ENCODE data around the gene PPP2R1B. TPM values are rescaled to one million over a fixed set of nuclear protein-coding genes. Genes with fewer than 3 reads are reported as not detected.

PPP2R1B gene
- total and polyA plus RNA-seq, 4 donors, result 33.2 to 316 (median 52.5) TPM

DNA sequence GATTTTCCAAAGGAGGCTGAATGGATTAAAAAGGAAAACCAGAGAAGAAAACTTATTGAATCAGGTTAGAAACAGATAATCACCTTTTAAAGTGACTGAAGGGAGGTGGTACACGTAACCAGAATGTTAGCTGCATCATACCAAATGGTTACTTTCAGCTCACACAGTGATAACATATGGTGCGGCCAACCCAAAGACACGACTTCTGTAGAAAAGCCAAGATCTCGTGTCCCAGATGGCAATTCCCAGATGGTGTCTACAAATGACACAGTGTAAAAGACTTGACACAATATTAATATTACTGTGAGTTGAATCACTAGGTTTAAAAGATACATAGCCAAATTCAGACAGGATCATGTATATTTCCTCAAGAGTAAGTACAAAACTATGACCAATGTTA lies 5.2 kb downstream of the PPP2R1B start:
- DNase-seq (ENCODE audit: low spot score), result no peak
- peaks cover 5 to 50% (median 41%) of the 10 kb centered on the region in 4 donors for H3K36me3 ChIP-seq (ENCODE audit: control insufficient read depth in 4 of 4, insufficient read depth in 3 of 4, low read depth in 1 of 4, low read length in 3 of 4)
- TF ChIP-seq YY1 (IDR thresholded peaks at IDR 0.05) (no peak), RAD21 (IDR thresholded peaks at IDR 0.05) (no peak), GABPA (IDR thresholded peaks at IDR 0.05 in 1 of 2, conservative IDR thresholded peaks at IDR 0.05 in 1 of 2) (no peak), FOXA2 (IDR thresholded peaks at IDR 0.05) (no peak), TAF1 (conservative IDR thresholded peaks at IDR 0.05) (no peak), HNF4G (IDR thresholded peaks at IDR 0.05) (no peak), EGR1 (IDR thresholded peaks at IDR 0.05; ENCODE audit: low read depth in 2 of 2) (no peak), SP1 (IDR thresholded peaks at IDR 0.05) (no peak), NR2F2 (IDR thresholded peaks at IDR 0.05) (no peak), FOXA1 (IDR thresholded peaks at IDR 0.05) (no peak)
- TF ChIP-seq, protein P1, sequence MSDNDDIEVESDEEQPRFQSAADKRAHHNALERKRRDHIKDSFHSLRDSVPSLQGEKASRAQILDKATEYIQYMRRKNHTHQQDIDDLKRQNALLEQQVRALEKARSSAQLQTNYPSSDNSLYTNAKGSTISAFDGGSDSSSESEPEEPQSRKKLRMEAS (IDR thresholded peaks at IDR 0.05), result no peak
- TF ChIP-seq, protein P2, sequence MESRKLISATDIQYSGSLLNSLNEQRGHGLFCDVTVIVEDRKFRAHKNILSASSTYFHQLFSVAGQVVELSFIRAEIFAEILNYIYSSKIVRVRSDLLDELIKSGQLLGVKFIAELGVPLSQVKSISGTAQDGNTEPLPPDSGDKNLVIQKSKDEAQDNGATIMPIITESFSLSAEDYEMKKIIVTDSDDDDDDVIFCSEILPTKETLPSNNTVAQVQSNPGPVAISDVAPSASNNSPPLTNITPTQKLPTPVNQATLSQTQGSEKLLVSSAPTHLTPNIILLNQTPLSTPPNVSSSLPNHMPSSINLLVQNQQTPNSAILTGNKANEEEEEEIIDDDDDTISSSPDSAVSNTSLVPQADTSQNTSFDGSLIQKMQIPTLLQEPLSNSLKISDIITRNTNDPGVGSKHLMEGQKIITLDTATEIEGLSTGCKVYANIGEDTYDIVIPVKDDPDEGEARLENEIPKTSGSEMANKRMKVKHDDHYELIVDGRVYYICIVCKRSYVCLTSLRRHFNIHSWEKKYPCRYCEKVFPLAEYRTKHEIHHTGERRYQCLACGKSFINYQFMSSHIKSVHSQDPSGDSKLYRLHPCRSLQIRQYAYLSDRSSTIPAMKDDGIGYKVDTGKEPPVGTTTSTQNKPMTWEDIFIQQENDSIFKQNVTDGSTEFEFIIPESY (IDR thresholded peaks at IDR 0.05), result no peak
- no peaks in the 10 kb centered on the region for H3K27me3 ChIP-seq (ENCODE audit: control insufficient read depth in 4 of 4, insufficient read depth in 4 of 4, low read length in 3 of 4)
- H3K27ac ChIP-seq (ENCODE audit: low read depth in 1 of 2, low read length in 2 of 2), result no peak overlapping the region
- no peak overlapping the region for H3K4me3 ChIP-seq (ENCODE audit: low read depth in 1 of 3, low read length in 3 of 3)
- no peak overlapping the region for H3K9ac ChIP-seq (ENCODE audit: low read depth in 1 of 2, low read length in 2 of 2)
- H3K4me1 ChIP-seq (ENCODE audit: control insufficient read depth in 4 of 4, insufficient read depth in 4 of 4, low read length in 3 of 4), result peaks cover 0 to 42% (median 17%) of the 10 kb centered on the region in 4 donors
- no peaks in the 10 kb centered on the region for H3K9me3 ChIP-seq (ENCODE audit: control insufficient read depth in 4 of 4, low read length in 3 of 4)
- WGBS, result 93% methylated on average over 4 of the region's 4 CpGs

DNA sequence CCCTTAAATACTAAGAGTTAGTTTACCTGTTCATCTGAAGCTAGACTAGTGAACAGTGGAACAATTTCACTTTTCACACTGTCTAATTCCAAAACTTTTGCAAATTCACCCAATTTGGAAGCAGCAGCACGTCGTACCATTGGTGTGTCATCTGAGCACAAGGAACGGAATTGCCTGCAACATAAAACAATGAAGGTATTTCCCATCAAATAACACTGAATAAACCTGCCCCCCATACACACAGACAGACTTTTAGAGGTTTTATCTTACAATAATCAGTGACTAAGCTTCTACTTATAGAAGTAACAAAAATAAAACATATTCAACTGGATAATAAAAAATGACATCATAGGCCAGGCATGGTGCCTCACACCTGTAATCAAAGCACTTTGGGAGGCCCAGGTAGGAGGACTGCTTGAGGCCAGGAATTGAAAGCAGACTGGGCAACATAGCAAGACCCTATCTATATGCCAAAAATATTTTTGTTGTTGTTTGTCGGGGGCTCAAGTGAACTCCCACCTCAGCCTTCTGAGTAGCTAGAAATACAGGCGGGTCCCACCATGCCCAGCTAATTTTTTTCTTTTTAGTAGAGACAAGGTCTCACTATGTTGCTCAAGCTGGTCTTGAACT lies 6.3 kb downstream of the PPP2R1B start:
- peak overlapping the region in 1 of 2 donors; percentile 21 for H3K9ac ChIP-seq (ENCODE audit: low read depth in 1 of 2, low read length in 2 of 2)
- no peak for DNase-seq (ENCODE audit: low spot score)
- peaks cover 8 to 55% (median 44%) of the 10 kb centered on the region in 4 donors for H3K36me3 ChIP-seq (ENCODE audit: control insufficient read depth in 4 of 4, insufficient read depth in 3 of 4, low read depth in 1 of 4, low read length in 3 of 4)
- no peaks in the 10 kb centered on the region for H3K27me3 ChIP-seq (ENCODE audit: control insufficient read depth in 4 of 4, insufficient read depth in 4 of 4, low read length in 3 of 4)
- WGBS, result 76% methylated on average over 5 of the region's 5 CpGs
- peaks cover 0 to 38% (median 17%) of the 10 kb centered on the region in 4 donors for H3K4me1 ChIP-seq (ENCODE audit: control insufficient read depth in 4 of 4, insufficient read depth in 4 of 4, low read length in 3 of 4)
- H3K9me3 ChIP-seq (ENCODE audit: control insufficient read depth in 4 of 4, low read length in 3 of 4), result no peaks in the 10 kb centered on the region
- TF ChIP-seq, protein P1 (IDR thresholded peaks at IDR 0.05), result no peak
- TF ChIP-seq, protein P3, sequence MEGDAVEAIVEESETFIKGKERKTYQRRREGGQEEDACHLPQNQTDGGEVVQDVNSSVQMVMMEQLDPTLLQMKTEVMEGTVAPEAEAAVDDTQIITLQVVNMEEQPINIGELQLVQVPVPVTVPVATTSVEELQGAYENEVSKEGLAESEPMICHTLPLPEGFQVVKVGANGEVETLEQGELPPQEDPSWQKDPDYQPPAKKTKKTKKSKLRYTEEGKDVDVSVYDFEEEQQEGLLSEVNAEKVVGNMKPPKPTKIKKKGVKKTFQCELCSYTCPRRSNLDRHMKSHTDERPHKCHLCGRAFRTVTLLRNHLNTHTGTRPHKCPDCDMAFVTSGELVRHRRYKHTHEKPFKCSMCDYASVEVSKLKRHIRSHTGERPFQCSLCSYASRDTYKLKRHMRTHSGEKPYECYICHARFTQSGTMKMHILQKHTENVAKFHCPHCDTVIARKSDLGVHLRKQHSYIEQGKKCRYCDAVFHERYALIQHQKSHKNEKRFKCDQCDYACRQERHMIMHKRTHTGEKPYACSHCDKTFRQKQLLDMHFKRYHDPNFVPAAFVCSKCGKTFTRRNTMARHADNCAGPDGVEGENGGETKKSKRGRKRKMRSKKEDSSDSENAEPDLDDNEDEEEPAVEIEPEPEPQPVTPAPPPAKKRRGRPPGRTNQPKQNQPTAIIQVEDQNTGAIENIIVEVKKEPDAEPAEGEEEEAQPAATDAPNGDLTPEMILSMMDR (IDR thresholded peaks at IDR 0.05; ENCODE audit: low read depth, low read length, missing input control), result no peak
- TF ChIP-seq RXRA (IDR thresholded peaks at IDR 0.05) (no peak), TAF1 (conservative IDR thresholded peaks at IDR 0.05) (no peak), YY1 (IDR thresholded peaks at IDR 0.05) (no peak), EGR1 (IDR thresholded peaks at IDR 0.05; ENCODE audit: low read depth in 2 of 2) (no peak), HNF4A (conservative IDR thresholded peaks at IDR 0.05) (no peak), SP1 (IDR thresholded peaks at IDR 0.05) (no peak), HNF4G (IDR thresholded peaks at IDR 0.05) (no peak)
- TF ChIP-seq, protein P4, sequence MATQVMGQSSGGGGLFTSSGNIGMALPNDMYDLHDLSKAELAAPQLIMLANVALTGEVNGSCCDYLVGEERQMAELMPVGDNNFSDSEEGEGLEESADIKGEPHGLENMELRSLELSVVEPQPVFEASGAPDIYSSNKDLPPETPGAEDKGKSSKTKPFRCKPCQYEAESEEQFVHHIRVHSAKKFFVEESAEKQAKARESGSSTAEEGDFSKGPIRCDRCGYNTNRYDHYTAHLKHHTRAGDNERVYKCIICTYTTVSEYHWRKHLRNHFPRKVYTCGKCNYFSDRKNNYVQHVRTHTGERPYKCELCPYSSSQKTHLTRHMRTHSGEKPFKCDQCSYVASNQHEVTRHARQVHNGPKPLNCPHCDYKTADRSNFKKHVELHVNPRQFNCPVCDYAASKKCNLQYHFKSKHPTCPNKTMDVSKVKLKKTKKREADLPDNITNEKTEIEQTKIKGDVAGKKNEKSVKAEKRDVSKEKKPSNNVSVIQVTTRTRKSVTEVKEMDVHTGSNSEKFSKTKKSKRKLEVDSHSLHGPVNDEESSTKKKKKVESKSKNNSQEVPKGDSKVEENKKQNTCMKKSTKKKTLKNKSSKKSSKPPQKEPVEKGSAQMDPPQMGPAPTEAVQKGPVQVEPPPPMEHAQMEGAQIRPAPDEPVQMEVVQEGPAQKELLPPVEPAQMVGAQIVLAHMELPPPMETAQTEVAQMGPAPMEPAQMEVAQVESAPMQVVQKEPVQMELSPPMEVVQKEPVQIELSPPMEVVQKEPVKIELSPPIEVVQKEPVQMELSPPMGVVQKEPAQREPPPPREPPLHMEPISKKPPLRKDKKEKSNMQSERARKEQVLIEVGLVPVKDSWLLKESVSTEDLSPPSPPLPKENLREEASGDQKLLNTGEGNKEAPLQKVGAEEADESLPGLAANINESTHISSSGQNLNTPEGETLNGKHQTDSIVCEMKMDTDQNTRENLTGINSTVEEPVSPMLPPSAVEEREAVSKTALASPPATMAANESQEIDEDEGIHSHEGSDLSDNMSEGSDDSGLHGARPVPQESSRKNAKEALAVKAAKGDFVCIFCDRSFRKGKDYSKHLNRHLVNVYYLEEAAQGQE (IDR thresholded peaks at IDR 0.05), result no peak
- TF ChIP-seq, protein P5, sequence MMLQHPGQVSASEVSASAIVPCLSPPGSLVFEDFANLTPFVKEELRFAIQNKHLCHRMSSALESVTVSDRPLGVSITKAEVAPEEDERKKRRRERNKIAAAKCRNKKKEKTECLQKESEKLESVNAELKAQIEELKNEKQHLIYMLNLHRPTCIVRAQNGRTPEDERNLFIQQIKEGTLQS (IDR thresholded peaks at IDR 0.05), result no peak
- H3K4me3 ChIP-seq (ENCODE audit: low read depth in 1 of 3, low read length in 3 of 3), result no peak overlapping the region
- peak overlapping the region; percentile 6 to 51 for H3K27ac ChIP-seq (ENCODE audit: low read depth in 1 of 2, low read length in 2 of 2)

Measured in liver (tissue), 9 donors.